HG03135 (cell line): ENCODE data around the gene LRRC8C.

Source experiments
- ATAC-seq: cut with Tn5 transposase; IDR thresholded peaks from one replicate; pipeline ENCODE4 v1.9.1; 2021; ENCODE audit warnings: mild to moderate bottlenecking, moderate library complexity; ENCODE audit not compliant: unreplicated experiment

Gene LRRC8C

DNA sequence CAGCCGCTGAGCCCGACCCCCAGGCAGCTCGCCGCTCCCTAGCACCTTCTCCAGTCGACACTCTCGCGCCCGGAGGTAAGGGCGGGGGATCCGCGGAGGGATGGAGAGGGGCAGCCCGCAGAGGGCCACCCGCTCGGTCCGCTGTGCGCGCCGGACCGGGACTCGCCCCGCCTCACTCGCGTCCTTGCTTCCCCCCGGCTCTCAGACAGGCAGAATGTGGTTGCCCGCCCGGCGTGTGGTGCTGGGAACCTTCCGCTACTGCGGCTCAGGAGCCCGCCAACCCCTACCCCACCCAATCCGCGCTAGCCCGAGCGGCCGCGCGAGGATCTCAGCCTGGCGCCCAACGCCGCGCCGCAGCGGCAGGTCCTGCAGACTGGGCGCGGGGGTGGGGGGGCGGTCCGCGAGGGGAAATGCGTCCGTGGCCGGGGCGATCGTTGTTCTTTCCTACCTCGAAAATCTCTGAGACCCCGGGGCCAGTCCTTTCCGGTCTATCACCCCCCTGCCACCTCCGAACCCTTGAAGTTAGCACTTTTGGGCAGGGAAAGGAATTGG, 404 bp downstream of the LRRC8C start:
- peak; percentile 42 for ATAC-seq

DNA sequence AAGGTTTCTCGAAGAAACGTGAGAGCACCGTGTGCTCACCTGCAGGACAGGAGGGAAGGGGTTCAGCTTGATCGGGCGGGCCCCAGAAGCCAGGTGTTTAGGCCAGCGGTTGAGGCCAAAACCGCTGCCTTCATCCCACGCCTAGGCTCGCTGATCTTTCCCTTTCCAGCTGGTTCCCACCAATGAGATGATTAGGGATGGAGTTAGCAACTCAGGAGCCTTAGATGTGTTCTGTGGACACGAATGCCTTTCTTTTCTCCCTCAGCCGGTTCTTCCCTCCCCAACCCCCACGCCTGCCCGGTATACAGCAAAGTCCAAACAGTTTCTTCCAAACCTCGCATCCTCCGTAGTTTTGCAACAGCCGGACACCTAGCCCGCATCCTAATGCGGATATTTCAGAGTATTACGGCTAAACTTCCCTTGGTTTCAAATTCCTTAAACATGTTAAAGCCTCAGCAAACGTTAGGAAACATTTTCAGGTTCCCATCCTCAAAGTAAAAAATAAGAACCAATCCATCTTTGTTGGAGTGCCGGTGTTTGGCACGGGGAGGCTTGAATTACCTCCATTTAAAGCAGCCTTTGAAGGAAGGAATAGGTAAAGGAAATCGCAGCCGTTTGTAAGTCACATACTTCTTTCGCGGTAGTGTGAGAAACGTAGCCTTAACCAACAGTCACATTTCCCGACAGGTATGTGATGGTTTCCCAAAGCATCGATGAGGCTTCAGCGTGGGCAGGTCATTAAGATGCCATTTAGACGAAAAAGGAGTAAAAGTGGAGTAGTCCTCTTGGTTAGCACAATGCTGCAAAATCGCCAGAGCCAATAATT, 1.1 kb downstream of the LRRC8C start:
- no peak for ATAC-seq

DNA sequence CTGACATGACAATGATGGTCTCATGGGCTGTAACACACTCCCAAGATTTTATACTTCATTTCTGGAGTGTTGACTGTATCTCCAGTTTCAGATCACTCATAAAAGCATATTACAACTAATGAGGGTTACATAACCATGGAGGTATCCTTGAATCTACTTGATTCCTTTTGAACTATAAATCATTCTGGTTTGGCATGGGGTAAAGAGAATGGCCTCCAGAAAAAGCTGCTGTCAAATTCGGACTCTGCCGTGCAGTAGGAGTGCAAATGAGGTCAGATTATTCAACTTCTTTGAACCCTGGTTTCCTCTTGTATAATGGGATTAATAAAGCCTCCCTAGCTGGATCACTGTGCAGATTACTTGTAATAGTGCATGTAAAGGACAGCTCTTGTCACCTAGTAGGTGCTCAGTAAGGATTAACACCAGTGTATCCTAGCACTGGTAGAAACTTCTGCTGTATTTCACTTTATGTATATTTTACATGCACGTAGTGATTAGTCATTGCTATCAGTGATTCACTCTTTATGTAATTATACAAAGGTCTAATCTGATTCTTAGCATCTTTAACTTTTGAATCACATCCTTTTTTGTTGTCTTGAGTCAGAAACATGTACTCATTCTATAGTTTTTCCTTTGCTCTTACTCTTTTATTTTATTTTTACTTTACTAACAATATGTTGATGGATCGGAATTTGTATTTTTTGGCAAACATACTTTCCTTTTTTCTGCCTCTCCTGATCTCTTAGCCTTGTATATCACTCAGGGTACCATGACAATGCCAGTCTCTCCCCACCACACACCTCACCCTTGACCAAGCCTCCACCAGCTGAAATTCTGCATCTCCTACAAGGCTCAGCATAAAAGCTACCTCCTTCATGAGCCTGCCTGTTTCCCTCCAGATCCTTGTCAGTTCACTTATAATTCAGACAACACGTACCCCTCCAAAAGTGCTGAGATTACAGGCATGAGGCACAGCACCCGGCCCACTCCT, 3.2 kb downstream of the LRRC8C start:
- no peak for ATAC-seq

DNA sequence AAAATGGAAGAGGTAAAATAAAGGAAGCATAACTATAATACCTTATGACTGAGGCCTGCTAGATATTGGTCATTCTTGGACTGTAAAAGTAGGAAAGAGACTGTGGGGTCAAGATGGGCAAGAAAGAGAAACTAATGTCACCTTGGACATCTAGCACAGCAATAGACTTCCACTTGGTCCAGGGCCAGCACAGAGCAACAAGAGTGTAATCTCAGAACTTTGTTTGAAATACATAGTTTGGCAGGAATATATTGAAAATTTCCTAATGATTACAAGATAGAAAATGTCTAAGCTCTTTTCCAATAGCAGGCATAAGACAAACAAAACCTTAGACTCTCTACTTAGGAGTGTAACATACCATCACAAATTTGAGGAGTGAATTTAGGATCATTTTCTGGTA, 4.6 kb downstream of the LRRC8C start:
- no peak for ATAC-seq

DNA sequence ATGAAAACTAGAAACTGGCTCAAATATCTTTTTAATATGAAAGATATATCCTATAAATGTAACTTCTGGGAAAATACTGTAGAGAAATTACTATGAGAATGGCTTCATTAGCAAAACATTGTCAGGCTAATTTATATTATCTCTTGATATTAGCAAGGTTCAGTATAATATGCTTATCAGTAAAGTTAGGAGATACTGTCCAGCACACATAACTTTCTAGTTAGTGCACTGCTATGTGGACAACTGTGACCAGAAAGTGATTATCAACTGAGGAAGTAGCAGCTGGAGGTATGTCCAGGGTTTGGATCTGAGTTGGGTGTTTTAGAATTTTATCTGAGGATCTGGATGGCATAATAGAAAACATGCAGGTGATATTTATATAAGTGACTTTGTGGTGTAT, 7.5 kb downstream of the LRRC8C start:
- no peak for ATAC-seq

DNA sequence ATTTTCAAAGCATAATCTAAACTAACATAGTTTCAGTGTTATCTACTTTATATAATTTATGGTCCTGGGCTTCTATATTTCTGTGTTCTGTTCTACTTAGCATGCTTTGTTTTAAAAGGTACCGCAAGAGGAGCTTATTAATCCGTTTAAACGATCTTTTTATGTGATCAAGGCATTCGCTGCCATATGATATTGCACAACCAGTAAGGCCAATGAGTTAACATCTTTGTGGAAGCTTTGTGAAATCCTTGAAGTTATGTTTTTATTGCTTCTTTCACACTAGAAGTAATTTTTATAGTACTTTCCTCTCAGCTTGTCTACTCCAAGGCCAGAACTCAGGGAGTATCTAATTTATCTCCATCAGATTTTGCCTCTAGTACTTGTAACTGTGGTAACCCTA, 8.9 kb downstream of the LRRC8C start:
- no peak for ATAC-seq

DNA sequence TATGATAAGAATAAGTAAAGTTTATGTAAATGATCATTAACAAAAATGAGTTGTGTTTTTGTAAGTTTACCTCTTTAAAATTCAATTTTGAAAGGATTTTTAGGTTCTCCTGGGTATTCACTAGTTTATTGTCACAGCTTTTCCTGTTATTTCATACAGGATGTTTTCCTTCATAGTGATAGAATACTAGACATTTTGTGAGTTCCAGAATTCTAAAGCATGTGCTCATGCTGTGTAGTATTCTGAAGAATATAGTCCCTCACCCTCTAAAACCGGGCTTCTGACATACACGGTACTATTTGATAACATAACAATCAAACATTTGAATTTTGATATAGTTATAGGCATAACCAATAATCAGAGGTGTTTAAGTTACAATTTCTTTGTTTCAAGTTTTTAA, 10.7 kb downstream of the LRRC8C start:
- no peak for ATAC-seq

DNA sequence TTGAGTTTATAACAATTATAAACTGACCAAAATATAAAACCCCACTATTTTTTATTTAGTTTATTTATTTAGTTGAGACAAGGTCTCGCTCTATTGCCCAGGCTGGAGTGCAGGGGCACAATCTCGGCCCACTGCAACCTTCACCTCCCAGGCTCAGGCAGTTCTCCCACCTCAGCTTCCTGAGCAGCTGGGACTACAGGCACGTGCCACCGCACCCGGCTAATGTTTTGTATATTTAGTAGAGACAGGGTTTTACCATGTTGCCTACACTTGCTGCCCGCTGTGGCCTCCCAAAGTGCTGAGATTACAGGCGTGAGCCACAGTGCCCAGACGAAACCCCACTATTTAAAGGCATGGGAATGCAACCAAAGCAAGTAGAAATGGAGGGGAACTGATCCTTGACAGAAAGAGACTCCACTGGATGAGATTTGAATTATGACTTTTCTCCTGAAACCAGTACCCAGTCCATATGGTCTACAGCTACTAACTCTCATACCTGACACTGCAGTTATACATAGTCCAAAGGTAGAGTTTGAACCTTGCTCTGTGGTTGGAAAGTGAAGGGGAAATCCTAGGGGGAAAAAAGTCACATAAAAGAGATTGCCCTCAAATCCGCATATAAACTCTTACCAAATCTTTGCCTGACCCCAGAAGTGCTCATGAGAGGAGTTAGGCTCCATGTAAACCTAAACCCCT, 11.3 kb downstream of the LRRC8C start:
- ATAC-seq, result no peak

DNA sequence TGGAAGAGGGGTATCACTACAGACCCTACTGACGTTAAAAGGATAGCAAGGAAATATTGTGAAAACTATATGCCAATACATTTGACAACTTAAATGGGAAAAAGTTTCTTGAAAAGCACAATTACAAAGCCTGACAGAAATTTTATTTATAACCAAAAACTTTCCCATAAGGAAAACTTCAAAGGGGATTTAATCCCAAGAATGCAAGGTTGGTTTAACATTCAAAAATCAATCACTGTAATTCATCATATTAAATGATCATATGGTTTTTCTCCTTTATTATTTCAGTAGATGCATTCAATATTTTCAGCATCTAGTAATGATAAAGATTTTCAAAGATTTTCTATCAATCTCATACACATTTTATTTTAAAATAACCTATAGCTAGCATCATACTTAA, 13.3 kb downstream of the LRRC8C start:
- no peak for ATAC-seq

DNA sequence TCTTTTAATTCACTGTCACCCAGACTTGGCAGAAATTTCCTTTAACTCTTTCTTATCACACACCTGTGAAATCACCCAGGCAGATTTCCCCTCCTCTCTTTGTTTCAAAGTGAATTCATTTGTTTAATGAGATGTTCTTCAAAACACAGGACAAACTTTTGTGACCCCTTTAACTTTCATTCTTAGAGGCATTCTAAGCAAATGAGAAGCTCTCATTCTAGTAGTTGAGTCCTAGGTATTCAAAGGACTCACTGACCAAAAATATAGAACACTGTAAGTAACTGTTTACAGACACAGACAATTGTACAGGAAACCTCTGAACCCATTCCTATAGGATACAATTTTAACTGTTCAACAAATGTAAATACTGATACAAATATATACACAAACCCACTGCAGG, 16.9 kb downstream of the LRRC8C start:
- no peak for ATAC-seq

DNA sequence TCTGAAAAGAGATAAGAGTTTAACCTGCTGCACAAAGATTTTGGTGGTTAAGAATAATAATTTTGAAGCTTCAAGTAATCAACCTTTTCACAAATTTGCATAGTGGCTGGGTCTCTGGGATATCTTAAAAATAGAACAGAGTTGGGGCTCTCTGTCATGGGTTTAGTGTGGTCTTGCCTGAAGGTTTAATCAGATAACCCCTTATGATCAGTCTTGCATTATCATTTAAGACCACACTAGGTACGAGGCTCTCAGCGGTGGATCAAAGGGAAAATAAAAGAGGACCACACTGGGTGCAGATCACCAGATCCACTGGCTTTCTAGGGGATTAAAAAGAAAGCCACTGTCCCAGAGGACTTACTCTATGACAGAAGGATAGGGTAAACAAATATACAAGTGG, 19.5 kb downstream of the LRRC8C start:
- no peak for ATAC-seq

DNA sequence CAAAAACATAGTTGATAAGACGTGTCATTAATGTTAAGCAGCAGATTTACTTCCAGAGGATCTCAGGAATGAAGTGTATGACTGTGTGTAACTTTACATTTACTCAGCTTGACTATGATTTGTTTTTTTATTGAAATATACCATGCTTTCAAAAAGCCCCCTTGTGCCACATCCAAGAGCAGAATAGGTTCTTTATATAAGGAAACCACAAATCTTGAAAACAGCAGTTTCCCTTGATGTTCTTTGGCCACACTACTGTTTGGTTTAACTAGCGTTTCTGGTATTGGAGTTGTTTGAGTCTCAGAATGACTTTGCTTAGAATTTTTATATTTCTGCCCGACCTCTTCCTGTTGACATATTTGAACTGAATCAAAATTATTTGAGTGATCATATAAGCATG, 25.0 kb downstream of the LRRC8C start:
- ATAC-seq, result peak; percentile 69

DNA sequence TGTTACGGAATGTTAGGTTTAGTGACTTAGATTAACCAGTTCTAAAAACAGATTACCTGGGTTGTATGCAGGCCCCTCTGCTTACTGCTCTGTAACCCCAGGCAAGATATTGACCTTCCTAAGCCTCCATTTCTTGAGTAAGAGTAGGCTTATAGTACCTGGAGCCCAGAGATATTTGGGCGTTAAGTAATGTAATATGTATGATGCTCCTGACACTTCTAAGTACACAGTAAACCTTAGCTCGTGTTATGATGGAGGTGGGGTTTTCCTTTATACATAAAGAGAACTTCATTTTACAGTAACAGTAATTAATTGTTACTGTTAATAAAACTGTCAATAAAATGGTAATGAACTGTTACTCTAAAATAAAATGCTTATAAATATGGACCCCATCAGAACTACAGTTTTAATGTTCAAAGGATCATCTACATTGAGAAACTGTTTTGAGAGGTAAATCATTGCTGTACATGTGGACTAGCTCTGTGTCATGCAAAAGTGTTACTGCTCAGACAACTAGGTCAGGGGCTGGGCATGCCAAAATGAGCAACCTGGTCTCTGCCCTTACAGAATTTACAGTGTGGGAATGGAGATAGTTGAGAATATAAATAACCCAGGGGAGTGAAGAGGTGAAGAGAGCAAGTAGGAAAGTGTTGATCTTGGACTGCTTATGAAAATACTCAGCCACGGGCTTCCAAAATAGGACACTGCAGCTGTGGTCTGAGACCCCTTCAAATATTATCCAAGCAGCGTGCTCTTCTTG, 26.6 kb downstream of the LRRC8C start:
- ATAC-seq, result no peak

DNA sequence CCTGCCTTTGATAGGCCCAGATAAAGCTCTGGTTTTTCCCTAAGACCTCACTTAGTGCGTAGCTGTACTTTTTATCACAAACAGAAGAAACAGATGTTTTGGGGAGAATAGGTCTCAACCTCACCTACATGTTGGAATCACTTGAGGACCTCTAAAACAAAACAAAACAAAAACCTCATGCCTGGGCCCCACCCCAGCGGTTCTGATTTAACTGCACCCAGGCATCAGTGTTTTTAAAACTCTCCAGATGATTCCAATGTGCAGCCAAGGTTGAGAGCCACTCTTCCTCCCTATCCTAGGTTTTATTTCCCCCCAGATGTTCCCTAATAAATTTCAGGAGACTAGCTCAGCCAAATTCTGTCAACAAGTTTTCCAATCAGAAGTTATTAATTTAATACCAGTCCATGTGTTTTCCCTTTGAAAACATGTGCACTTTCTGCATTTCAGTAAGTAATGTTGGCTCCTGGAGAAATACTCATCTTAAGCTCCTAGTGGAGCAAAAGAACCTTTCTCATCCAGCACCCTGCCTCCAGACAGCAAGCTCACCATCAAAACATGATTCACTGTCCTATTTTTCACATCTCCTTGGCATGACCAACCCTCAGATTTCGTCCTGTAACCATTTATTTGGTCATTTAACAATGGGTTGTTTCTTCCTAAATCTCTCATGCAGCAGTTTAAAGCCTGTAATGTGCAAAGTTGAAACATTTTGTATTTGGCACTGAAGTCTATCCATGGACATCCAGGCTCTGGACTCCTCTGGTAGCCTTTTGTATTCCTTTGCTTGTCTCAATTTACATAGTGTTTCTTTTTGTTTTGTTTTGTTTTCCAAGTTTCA, 27.5 kb downstream of the LRRC8C start:
- no peak for ATAC-seq

DNA sequence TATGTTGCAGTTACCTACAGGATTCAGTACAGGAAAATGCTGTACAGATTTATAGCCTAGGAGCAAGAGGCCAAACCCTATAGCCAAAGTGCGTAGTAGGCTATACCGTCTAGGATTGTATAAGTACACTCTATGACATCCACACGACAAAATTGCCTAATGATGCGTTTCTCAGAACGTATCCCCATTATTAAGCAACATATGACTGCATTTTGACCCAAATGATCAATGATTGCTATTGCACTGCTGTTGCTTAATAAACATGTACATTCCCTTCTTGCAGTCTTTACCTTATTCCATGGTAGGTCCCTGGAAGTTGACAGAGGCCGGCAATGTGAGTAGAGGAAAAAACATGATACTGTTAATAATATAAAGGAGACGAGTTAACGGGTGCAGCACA, 33.0 kb downstream of the LRRC8C start:
- no peak for ATAC-seq

DNA sequence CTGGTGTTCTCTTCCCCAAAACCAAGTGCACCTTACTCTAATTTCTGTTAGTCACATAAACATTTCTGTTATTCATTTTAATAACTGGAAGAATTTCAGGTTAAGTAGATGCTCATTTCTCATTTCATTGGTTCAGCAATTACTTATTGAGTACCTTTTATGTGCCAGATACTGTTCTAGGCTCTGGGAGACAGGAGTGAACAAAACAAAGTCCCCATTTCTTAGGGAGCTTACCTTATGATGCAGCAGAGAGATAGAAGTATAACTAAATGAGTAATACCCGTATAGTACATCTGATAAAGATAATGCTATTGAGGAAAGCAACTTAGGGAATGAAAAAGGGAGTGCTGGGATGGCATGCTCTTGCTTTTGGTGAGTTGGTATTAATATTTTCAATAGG, 33.7 kb downstream of the LRRC8C start:
- ATAC-seq, result no peak

DNA sequence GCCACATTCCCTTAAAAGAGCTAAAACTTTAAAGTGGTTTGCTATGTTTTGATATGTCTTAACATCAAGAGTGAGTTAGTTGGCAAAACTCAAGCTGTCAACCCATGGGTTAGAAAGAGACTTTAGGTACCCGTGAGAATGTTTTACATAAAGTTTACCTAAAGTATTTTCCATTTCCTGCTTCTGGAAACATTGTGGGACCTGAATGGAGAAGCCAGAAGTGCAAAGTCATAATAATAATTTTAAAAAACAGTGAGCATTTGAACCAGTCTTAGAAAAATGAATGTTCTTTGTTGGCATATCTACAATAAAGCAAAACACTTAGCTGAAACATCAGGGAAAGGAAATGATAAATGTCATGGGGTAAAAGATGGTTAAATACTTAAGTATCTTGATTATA, 34.8 kb downstream of the LRRC8C start:
- no peak for ATAC-seq

DNA sequence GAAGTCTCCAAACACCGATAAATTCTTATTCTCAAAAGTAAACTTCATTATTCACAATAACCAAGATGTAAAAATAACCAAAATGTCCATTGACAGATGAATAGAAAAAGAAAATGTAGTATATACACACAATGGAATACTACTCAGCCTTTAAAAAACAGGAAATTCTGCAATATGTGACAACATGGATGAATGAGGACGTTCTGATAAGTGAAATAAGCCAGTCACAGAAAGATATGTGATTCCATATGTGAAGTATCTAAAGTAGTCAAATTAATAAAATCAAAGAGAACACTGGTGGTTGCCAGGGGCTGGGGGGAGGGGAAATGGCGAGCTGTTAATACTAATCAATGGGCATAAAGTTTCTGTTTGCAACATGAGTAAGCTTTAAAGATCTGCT, 36.0 kb downstream of the LRRC8C start:
- ATAC-seq, result no peak

DNA sequence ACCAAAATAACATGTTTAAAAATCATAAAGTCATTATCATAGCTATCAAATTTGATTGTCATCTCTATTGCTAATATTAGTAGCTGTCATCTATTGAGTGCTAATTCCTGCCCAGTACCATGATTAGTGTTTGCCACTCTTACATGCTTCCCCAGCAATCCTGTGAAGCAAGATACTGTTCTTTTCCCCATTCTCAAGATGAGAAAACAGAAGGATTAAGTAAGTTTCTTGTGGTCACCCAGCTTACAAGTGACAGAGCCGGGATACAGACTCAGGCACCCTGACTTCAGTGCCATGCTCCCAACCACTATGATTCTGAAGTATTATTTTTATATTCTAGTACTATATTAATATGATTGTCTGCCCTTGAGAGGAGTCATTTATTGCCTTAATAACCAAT, 36.5 kb downstream of the LRRC8C start:
- no peak for ATAC-seq
